NT2/D1 (cell line): ENCODE measurements around the gene SMAP2.
"Not testable (repeated sequence)": the region's sequence is repeated elsewhere in the genome, so short reads cannot be mapped to it uniquely, and the experiment has no call there.

Source experiments
- SUZ12 ChIP-seq: IDR thresholded peaks from 2 replicates; pipeline ENCODE4 v1.6.1; 2011; ENCODE audit not compliant: insufficient read length, insufficient read depth; ENCODE audit errors: extremely low read depth
- YY1 ChIP-seq: IDR thresholded peaks from 2 replicates; pipeline ENCODE4 v1.6.1; 2011; ENCODE audit not compliant: insufficient read length, insufficient read depth
- ZNF274 ChIP-seq: IDR thresholded peaks from 2 replicates; pipeline ENCODE4 v1.6.1; 2011; ENCODE audit warnings: mild to moderate bottlenecking, low read depth, low read length

GRCh38 chr1:40388456-40389321, 15.2 kb downstream of the SMAP2 start:
- TF ChIP-seq YY1, ZNF274, SUZ12: not testable (repeated sequence)
